NCI-H1417 treated with DMSO at 0.1 percent for 48 hours (cell line): ENCODE measurements around the gene TMPRSS4.
"Not testable (repeated sequence)": the region's sequence is repeated elsewhere in the genome, so short reads cannot be mapped to it uniquely, and the experiment has no call there.

ENCODE experiments used
- DNase-seq: peaks from one replicate; lab custom pipeline; 2025; lab: John Stamatoyannopoulos, UW

The TMPRSS4 gene

DNA sequence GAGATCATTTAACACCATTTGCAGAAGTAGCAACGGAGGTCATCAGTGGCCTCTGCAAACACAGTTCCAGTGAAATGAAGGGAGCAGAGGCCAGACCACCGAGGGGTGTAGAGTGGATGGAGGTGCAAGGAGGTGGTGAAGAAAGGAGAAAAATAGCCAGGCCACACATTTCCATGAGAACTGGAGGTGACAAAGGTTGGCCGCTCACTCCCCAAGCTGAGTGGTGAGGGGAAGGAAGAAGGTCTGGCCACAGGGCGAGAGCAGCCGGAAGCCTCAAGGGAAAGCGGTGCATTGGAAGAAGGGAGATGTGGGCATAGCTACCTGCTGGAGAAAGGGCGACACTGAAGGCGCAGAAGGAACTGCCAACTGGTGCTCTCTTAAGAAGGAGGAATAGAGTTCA, 20.1 kb upstream of the TMPRSS4 start:
- DNase-seq, result no peak

DNA sequence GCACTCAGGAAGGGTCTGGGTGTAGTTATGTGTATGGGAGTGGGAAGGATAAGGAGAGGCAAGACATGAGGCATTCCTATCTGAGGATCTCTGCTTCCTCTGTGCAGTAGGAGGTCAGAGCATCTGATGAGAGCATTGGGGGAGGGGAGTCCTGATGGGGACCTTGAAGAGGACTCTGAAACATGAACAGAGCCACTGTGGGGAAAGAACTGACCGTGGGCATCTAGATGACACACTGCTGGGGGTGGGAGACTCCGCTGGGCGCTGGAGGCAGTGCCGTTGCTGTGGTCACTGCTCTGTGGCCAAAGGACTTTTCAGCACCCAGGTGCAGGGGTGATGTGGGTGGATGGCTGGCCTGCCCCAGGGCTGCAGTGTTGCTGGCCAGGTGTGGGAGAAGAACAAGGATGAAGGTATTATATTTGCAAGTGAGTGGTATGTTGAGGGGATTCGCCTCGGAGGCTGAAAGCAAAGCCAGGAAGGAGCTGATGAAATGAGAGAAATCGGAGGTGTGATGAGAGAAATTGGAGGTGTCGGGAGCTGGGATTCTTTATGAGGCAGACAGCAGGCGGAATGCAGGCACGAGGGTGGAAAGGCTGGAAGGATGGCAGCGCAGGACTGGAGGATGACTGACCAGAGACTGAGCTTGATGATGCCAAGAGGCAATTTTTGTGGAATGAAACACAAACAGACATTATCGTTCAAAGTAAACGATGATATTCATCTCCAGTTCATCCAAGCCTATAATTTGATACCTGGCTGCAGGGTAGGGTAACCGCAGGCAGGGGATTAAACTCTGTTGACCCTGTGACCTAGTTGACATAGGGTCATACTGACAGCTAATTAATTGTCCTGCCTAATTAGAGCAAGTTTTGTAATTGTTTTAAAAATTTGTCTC, 19.4 kb upstream of the TMPRSS4 start:
- no peak for DNase-seq

DNA sequence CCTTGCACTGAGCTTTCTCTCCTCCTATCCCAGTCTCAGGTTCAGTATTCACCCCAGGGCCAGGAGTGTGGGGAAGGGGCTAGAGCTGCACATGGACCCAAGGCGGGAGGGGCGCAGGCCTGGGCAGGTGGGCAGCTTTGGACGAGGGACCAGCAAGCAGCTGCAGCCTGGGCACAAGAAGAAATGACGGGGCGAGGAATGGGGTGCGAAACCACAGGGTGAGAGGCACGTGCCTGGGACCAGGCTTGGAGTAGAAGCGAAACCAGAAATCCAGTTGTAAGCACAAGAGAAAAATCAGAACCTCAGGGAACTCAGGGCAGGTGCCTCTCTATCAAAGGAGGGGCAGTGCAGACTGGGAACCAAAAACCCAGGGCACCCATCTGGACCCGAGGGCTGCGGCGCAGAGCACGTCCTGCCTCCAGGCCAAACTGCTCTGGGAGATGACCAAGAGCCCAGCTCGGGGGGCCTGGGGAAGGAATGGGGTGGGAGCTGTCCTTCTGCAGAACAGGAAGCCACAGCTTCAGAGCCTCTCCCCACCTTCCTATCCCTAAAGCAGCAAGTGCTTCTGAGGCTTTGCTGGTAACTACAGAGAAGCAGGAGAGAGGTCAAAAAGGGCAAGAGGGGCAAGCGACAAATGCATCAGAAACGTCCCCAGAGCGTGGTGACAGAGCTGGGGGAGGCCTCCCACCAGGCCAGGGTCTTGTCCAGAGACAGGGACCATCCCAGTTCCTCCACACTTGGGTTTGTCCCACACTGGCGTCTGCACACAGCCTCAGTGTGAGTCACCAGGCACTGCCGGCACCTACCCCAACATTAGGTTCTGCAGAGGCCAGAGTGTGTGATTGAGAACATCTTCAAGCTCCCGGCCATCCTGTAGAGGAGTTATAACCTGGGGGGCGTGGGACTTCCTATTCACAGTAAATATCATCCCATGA, 18.3 kb upstream of the TMPRSS4 start:
- DNase-seq, result no peak

DNA sequence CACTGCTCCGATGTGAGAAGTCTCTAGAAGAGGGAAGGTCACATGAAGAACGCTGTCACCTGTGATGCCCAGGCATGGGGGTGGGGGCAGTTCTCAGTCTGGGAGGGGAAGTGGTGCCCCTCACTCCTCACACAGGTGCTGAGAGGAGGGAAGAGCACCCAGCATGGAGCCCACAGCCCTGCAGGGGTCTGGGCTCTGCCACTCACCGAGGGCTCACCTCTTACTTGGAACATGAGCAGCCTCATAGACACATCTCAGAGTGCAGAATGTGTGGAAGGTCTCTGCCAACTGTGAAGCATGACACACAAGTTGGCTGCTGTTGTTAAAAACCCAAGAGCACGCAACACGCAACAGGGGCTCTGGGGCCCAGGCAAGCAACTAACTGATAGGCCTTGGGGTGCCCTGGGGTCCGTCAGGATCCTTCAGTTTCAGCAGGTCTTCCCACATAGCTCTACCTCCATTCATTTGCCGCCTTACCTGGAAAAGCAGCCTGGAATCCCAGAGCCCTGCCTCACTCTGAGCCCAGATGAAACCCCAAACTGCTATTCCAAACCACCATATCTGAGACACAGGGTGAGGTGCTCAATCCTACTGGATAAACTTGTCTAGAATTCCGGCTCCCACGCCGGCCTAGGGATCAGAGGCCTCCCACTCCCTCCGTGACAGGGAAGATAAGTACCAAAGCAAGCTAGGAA, 17.5 kb upstream of the TMPRSS4 start:
- no peak for DNase-seq

DNA sequence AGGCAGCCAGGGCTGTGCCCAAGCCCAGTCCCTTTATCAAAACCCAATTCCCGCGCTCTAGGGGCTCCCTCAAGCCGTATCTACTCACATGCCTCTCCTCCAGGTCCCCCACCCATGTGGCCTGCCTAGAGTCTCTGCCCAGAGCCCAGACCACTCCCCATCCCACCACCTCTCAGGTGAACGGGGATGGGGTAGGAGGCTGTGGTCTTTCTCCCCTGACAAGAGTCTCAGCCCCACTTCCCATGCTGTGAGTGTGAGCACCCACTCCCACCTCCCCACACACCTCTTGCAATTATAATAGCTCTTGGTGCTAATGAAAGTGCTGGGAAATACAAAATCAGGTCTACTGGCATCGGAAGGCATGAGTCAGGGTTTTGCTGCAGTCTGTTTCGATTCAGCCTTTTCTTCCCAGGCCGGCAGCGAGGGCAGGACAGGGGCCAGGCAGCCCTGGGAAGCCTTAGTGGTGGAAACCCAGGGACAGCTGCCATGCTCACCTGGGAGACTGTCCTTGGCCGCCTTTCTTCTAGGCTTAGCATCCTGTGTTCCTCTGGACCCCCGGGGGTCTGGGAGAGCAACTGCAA, 16.7 kb upstream of the TMPRSS4 start:
- no peak for DNase-seq

DNA sequence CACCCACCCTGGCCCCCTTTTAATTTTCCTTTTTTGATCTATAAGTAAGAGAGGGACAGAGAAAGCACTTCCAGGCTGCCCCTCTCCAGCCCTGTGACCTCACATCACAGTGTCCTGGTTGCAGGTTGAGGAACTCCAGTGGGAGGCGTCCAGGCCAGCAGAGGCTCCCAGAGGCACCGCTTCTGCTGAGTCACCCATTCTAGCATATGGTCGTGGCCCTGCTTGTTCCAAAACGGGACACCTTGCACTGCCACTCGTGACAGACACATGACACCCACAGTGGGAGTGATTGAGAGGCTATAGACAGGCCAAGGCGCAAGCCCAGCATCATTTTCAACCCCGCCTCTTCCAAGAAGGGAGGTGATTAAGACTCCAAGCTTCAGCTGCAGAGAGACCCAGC, 16.0 kb upstream of the TMPRSS4 start:
- no peak for DNase-seq

DNA sequence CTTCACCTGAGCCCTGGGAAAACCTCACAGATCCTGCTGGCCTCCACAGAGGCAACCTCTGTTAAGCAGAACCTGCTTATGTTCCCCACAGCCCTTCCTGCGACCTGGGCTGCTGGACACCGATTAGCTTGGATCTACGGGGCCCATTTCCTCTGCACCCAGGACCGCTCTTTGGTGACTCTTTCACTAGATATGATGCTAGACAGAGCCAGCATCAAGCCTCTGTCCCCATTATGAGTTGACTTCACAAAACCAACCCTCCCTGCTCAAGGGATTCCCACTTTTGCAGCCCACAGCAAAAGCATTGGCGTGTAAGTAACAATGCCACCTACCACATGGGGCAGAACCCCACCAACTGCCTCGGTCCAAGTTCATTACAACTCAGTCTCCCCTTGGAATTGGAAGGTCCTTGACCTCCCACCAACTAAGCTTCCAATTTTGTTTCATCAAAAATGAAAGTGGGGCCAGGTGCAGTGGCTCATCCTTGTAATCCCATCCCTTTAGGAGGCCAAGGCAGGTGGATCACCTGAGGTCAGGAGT, 15.2 kb upstream of the TMPRSS4 start:
- DNase-seq, result no peak

DNA sequence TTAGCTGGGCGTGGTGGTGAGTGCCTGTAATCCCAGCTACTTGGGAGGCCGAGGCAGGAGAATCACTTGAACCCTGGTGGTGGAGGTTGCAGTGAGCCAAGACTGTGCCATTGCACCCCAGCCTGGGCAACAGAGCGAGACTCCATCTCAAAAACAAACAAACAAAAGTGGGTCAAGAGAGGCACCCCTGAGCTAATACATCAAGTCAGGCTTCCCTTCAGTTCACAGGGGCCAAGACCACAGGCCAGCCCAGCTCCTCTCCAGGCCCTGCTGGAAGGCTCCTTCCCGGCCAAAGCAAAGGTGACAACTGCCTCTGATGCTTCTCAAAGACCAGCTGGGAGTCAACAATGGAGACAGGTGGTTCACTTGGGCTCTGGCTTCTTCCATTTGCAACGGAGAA, 14.7 kb upstream of the TMPRSS4 start:
- not testable (repeated sequence) for DNase-seq

DNA sequence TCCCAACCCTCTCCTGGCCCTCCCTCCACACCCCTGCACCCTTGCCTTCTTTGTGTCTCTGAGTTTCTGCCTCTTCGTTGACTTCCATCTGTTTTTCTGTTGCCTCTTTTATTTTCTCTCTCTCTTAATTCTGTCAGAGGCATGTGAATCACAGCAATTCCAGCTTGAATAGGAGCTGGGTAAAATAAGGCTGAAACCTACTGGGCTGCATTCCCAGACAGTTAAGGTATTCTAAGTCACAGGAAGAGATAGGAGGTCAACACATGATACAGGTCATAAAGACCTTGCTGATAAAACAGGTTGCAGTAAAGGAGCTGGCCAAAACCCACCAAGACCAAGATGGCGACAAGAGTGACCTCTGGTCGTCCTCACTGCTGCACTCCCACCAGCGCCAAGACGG, 14.2 kb upstream of the TMPRSS4 start:
- not testable (repeated sequence) for DNase-seq

DNA sequence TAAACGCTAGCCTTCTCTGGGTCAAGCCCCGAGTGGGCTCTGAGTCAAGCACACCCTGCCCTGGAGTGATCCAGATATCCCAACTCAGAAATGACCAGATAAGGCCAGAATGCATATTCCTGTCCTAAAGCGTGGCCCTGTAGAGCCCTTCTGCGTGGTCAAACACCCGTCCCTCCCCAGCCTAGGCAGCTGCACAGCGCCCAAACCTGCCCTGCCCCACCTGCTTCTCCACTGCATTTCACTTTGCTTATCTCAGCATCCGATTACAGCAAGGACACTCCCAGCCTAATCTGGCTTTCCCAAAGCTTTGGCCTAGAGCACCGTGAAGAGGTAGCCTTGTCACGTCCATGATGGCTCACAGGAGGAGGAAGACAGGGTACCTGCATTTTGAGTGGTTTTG, 11.9 kb upstream of the TMPRSS4 start:
- no peak for DNase-seq

DNA sequence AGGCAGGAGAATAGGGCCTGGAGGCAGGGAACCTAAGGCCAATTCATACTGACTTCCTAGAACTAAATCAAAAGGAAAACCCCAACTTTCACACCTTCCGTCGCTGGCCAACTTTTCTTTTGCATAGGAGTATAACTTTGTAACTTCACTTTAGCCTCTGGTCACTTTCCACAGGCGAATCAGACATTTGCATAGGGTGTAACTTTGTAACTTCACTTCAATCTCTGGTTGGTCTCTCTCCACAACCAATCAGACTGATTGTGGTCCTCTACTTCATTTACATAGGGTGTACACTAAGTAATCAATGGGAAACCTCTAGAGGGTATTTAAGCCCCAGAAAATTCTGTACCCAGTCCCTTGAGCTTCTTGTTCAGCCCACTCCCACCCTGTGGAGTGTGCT, 11.5 kb upstream of the TMPRSS4 start:
- no peak for DNase-seq

DNA sequence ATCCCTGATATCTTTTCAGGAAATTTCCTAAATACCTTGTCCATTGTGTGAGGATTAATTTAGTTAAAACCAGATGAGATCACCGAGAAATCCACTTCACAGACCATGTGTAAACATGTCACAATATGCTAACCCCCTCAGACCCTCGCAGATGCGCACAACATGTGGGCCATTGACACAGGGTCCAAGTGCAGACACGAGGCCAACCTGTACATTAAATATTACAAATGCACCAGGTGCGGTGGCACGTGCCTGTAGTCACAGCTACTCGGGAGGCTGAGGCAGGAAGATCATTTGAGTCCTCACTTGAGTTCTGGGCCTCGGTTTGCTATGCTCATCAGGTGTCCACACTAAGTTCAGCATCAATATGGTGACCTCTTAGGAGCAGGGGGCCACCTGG, 9.9 kb upstream of the TMPRSS4 start:
- DNase-seq, result no peak

DNA sequence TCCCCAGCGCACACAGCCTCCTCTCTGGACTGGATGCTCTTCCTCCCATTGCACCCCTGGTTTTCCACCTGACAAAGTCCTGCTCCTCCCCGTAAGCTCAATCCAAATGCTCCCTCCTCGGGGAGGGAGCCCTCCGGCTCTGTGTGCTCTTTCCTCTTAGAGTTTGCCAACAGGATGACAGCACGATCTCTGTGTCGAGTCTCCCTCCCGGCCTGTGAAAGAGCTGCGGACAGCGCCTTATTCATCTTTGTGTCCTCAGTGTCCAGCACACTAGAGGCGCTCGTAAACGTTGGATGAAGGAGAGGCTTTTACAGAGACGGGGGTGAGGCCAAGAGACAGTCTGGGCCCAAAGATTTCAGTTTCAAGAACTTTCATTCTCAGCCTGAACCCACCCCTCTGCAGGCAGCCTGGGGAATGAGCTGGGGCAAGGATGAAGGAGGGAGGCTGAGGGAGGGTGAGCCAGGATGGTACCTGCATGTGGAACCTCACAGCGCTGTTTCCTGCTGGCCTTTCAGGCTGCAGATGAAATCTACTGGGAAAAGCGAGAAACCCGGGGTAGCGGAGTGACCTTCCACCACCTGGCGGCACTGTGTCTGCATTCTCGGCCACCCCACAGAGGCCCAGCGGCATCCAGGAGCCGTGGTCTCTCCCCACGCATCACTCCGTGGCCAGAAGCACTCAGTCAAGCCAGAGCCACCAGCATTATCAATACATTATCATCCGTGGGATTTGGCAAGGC, 8.5 kb upstream of the TMPRSS4 start:
- DNase-seq, result no peak

DNA sequence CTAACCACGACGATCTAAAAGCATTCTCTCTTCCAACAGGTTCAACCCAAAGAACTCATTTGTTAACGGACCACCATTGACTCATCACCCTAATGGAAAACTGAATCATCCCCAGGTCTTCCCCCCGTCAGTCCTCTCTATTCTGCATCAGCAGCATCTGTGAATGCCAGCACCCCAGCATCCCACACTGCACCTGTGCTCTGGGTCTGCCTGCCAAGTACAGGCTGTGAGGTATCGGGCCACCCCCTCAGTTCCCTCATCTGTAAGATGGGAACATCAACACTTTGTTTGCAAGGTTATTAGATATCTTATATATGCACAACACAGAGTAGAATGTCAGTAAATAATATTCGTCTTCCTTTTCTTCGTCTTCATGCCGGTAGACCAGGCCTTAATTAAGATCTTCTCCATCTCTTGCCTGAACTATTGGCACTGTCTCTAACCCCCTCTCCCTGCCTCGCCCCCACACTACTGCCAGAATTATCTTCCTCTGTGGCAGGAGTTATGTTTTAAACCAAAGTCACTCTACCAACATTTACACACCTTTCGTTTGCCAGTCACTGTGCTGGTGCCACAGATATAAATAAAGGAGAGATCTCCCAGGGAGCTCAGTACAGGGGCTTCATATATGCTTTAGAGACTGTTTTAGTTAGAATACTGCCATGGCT, 7.8 kb upstream of the TMPRSS4 start:
- no peak for DNase-seq

DNA sequence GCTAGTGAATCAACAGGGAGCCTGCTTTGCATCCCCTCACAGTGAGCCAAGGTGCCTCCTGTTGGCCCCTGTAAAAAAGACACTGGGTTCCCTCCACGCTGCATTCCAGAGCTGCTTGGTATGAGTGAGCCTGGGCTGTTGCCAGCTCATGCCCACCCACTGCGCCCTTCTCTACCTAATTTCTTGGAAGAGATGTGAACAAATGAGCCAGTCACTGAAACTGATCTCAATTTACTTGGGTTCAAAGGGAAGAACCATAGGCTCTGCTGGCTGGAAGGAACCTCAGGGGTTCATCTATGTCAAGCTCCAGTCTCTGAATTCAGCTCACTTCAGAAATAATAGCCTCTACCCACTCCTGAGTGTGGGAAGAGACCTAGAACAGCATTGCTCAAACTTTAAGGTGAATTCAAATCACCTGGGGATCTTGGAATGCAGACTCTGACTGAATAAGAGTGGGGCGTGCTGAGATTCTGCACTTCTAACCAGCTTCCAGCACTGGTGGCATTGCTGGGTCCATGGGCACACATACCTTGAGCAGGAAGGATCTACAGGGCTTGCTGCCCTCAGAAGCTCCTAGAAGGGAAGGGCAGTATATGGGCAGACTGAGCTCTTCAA, 5.4 kb upstream of the TMPRSS4 start:
- DNase-seq, result no peak

DNA sequence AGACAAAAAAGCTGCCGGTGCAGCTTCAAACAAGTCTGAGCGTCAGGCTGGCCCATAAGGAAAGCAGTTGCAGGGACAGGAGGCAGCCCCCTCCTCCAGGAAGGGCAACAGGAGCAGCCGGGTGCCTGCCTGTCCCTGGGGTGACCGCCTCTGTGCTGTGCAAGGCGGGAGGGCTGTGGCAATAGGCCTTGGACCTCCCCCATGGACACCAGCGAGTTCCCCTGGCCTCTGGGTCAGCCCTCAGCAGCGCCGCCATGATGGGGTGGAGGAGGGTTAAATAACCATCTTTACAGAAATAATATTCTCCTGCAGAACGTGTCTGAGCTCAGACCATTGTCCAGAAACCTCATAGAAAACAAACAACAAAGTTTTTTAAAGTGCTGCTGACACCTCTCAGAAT, 3.3 kb upstream of the TMPRSS4 start:
- no peak for DNase-seq

DNA sequence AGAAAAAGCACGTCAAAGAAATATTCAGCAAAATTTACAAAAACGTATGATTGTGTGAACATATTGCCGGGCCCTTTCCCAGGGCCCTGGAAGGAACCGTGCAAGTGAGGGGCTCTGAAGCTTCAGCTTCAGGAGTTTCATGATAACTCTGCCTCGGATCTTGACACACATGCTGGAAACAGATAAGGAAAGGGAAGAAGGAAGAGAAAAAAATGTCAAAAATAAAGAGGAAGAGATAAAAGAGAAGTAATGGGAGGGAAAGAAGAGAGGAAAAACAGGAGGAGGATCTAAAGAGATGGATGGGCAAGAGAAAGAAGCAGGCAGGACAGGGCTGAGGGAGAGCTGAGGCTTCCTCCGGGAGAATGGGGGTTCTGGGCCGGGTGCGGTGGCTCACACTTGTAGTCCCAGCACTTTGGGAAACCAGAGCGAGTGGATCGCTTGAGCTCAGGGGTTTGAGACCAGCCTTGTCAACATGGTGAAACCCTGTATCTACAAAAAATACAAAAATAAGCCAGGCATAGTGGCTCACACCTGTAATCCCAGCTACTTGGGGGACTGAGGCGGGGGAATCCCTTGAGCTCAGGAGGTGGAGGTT, 2.7 kb upstream of the TMPRSS4 start:
- DNase-seq, result no peak

DNA sequence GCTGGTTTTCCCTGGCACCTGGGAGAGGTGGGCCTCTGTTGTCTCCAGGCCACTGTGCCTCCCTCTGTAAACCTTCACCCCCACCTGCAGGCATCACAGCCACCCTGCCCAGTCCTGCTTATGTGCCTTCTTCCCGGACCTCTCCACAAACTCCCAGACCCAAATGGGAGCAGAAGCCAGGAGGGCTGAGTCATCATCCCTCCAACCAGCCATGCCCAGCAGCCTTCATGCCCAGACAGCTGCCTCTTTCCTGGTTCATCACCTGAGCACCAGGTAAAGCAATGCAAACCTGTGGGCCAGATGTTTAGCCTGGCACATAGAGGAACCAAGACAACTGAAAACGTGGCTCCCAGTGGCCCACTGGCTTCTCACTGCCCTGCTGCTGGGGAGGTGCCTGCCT, 2.1 kb upstream of the TMPRSS4 start:
- DNase-seq, result no peak

DNA sequence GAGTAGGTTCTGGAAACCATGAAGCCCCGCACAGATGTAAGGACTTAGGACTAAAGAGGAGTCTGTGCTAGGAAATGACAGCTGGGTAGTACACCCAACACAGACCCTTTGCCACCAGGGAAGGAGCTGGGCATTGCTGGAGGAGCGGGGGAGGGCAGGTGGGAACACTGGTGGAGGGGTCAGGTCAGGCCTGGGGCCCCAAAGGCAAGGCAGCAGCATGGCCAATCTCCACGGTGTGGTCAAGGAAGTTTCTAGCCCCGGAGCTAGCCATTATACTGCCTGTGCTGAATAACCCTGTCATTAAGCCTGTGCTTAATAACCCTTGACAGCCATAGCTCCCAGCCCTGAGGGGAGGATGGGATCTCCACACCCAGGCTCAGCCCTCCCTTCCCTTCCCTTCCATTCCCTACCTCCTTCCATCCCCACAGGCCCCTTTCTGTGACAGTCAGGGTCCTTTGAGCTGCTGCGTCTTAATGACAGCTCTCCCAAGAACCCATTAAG, 2.1 kb downstream of the TMPRSS4 start:
- no peak for DNase-seq
